Progenitor cell of endocrine pancreas (in vitro differentiated cells): ENCODE data around the gene GGNBP2. TPM values are rescaled to one million over a fixed set of nuclear protein-coding genes. Genes with fewer than 3 reads are reported as not detected.

Experiments used
- DNase-seq: peaks from one replicate; pipeline ENCODE4 v3.0.0; 2021; ENCODE audit warnings: low spot score; ENCODE audit not compliant: unreplicated experiment
- H3K27ac Mint-ChIP-seq: 2 replicates; pipeline ENCODE4 v1.8.0; 2021; ENCODE audit warnings: mild to moderate bottlenecking, moderate library complexity, mixed read lengths
- H3K27me3 Mint-ChIP-seq: 2 replicates; pipeline ENCODE4 v1.8.0; 2021; ENCODE audit warnings: mixed read lengths
- H3K36me3 Mint-ChIP-seq: 2 replicates; pipeline ENCODE4 v1.8.0; 2022; ENCODE audit warnings: mixed read lengths; ENCODE audit not compliant: insufficient read depth
- H3K4me1 Mint-ChIP-seq: 2 replicates; pipeline ENCODE4 v1.8.0; 2021; ENCODE audit warnings: low read depth, mixed read lengths
- H3K4me3 Mint-ChIP-seq: 2 replicates; pipeline ENCODE4 v1.8.0; 2021; ENCODE audit warnings: low read depth, mild to moderate bottlenecking, moderate library complexity, mixed read lengths
- H3K9me3 Mint-ChIP-seq: 2 replicates; pipeline ENCODE4 v1.8.0; 2021; ENCODE audit warnings: low read depth, mixed read lengths
- total RNA-seq: library from RNA; stranded (reverse); gene quantifications from 2 replicates; pipeline ENCODE4 v1.2.1, GENCODE V29; 2021
- TF ChIP-seq, protein P1 (sequence below): fragments of 200-600 bp; sonication (generic); IDR thresholded peaks from one replicate; pipeline ENCODE4 v1.5.0; 2021; ENCODE audit warnings: antibody characterized with exemption, mild to moderate bottlenecking; ENCODE audit not compliant: unreplicated experiment

GGNBP2 gene
- total RNA-seq, 1 donor from 2014 or later, result 74.2 TPM

DNA sequence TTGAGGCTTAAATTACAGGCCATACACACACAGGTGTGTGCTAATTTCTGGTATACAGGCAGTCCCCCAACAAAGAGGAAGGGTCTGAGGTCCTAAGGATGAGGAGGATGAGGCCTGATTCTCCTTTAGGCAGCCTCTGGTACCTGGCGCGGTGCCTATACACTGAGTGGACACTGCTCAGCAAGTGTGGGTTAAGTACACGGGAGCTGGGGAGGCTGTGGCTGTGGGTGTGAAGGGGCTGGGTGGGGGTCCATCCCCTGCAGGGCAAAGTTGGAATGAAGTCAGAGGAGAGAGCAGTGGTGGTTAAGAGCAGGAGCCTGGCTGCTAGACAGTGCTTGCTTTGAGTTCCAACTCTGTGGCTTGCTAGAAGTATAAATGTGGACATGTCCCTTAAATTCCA lies 67.6 kb downstream of the GGNBP2 start:
- TF ChIP-seq, protein P1, sequence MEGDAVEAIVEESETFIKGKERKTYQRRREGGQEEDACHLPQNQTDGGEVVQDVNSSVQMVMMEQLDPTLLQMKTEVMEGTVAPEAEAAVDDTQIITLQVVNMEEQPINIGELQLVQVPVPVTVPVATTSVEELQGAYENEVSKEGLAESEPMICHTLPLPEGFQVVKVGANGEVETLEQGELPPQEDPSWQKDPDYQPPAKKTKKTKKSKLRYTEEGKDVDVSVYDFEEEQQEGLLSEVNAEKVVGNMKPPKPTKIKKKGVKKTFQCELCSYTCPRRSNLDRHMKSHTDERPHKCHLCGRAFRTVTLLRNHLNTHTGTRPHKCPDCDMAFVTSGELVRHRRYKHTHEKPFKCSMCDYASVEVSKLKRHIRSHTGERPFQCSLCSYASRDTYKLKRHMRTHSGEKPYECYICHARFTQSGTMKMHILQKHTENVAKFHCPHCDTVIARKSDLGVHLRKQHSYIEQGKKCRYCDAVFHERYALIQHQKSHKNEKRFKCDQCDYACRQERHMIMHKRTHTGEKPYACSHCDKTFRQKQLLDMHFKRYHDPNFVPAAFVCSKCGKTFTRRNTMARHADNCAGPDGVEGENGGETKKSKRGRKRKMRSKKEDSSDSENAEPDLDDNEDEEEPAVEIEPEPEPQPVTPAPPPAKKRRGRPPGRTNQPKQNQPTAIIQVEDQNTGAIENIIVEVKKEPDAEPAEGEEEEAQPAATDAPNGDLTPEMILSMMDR, result no peak
- H3K27me3 Mint-ChIP-seq, result peaks cover 13% of the 10 kb centered on the region
- DNase-seq, result no peak
- peaks cover 10% of the 10 kb centered on the region for H3K4me1 Mint-ChIP-seq
- H3K4me3 Mint-ChIP-seq, result no peak overlapping the region
- H3K27ac Mint-ChIP-seq, result peak overlapping the region; percentile 56
- H3K36me3 Mint-ChIP-seq, result peaks cover 1% of the 10 kb centered on the region
- no peaks in the 10 kb centered on the region for H3K9me3 Mint-ChIP-seq

DNA sequence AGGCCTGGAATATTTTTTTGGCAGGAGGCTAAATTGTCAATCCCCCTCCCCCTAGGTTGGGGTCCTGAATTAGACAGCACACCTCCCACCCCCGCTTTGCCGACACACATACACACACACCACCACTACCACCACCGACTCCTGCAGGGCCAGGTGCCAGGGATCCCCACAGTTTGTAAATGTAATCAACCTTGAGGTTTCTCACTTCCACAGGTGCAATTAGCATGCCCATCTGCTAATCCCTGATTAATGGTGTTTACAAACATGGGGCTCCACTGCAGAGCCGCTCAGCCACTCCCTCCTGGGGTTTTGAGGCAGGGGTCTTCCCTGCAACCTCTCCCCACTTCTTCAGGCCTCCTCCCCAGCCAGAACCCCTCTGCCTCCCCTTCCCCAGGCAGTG lies 68.4 kb downstream of the GGNBP2 start:
- peaks cover 12% of the 10 kb centered on the region for H3K4me1 Mint-ChIP-seq
- H3K27ac Mint-ChIP-seq, result no peak overlapping the region
- H3K4me3 Mint-ChIP-seq, result no peak overlapping the region

DNA sequence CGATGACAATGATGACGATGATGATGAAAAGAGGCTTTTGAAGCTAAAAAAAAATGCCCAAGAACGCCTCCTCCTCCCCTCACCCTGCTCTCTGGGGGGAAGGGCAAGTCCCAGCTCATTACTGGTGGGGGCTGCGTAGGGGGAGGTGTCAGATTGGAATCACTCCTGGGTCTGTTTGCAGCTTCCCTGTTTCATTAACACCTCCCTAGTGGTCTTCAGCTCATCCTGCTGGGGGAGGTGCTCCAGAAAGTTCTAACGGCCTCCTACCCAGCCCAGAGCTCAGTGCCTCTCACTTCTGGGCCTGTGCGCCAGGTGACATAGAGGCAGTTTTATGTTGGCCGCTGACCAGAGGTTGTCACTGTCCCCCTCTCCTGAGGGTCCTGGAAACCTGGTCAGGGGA lies 69.4 kb downstream of the GGNBP2 start:
- Mint-ChIP-seq H3K4me3 (no peak overlapping the region), H3K9me3 (no peaks in the 10 kb centered on the region)

More for the DNA sequence above, 68.4 kb downstream of the GGNBP2 start:
- DNase-seq, result no peak
- Mint-ChIP-seq H3K27me3 (peaks cover 13% of the 10 kb centered on the region), H3K9me3 (no peaks in the 10 kb centered on the region), H3K36me3 (no peaks in the 10 kb centered on the region)
- TF ChIP-seq, protein P1, result no peak

DNA sequence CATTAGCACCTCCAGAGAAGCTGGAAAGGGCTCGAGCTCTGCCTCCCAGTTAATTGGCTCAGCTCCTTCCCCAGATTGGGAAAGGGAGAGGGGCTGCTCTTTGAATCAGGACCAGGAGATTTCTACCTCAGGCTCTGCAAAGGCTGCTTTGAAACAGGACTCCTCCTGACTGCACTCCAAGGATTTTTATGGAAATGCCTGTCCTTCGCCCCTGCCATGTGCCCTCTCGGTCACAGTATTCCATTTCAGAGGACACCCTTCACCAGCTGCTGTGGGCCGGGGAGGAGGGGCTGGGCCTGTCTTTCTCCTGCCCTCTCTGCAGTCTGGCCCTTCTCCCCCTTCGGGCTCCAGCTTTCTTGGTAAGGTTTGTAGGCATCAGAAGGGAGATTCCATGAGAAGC lies 70.2 kb downstream of the GGNBP2 start:
- DNase-seq, result no peak
- peaks cover 12% of the 10 kb centered on the region for H3K4me1 Mint-ChIP-seq

More for the DNA sequence above, 69.4 kb downstream of the GGNBP2 start:
- H3K27ac Mint-ChIP-seq, result no peak overlapping the region
- H3K4me1 Mint-ChIP-seq, result peaks cover 12% of the 10 kb centered on the region
- TF ChIP-seq, protein P1, result no peak
- H3K27me3 Mint-ChIP-seq, result peaks cover 13% of the 10 kb centered on the region
- DNase-seq, result no peak
- H3K36me3 Mint-ChIP-seq, result no peaks in the 10 kb centered on the region

DNA sequence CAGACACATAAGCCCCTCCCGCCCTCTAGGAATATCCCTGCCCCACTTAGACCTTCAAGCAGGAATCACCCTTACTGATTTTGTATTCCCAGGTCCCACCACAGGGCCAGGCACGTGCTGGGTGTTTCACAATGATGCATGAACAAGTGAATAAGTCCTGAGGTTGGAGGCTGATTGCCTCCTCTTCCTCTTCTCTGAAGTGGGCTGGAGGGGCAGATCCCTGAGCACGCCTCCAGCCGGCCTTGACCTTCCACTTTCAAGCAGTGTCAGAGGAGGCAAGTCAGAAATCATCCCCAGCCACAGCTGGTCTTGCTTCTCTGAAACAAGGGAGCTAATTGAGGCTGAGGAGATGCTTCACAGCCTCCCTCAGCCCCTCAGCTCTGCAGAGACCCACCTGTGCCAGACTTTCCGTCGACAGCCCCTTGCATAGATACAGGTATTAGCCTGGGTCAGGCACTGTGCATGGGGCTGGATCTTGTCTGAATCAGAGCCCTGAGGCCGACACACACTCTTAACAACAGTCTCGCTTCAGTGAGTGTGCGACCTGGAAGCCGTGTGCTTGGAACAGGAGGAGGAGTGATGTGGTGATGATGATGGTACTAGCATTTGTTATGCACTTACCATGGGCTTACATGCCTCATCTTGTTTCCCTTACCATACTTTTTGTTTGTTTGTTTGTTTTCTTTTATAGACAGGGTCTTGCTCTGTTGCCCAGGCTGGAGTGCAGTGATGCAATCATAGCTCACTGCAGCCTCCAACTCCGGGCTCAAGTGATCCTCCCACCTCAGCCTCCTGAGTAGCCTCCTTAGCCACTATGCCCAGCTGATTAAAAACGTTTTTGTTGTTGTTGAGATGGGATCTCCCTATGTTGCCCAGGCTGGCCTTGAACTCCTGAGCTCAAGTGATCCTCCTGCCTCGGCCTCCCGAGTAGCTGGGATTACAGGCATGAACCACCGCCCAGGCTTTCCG lies 71.6 kb downstream of the GGNBP2 start:
- H3K4me1 Mint-ChIP-seq, result peaks cover 12% of the 10 kb centered on the region
- no peak overlapping the region for H3K4me3 Mint-ChIP-seq

More for the DNA sequence above, 70.2 kb downstream of the GGNBP2 start:
- Mint-ChIP-seq H3K27ac (no peak overlapping the region), H3K27me3 (peaks cover 13% of the 10 kb centered on the region), H3K9me3 (no peaks in the 10 kb centered on the region), H3K4me3 (no peak overlapping the region), H3K36me3 (no peaks in the 10 kb centered on the region)
- TF ChIP-seq, protein P1, result no peak

More for the DNA sequence above, 71.6 kb downstream of the GGNBP2 start:
- H3K27me3 Mint-ChIP-seq, result peaks cover 13% of the 10 kb centered on the region
- H3K27ac Mint-ChIP-seq, result no peak overlapping the region
- DNase-seq, result no peak
- H3K36me3 Mint-ChIP-seq, result no peaks in the 10 kb centered on the region
- TF ChIP-seq, protein P1, result no peak
- no peaks in the 10 kb centered on the region for H3K9me3 Mint-ChIP-seq
